SH-SY5Y (cell line): ENCODE data around the gene ARL6IP5.

Source experiments
- GATA2 ChIP-seq: IDR thresholded peaks from 2 replicates; pipeline ENCODE4 v1.6.1; 2011; ENCODE audit warnings: mild to moderate bottlenecking, low read depth, low read length
- GATA3 ChIP-seq: IDR thresholded peaks from 2 replicates; pipeline ENCODE4 v1.6.1; 2011; ENCODE audit warnings: low read depth, mild to moderate bottlenecking, low read length, moderate library complexity

The ARL6IP5 gene

GRCh38 chr3:69097407-69098086 is 12.8 kb downstream of the ARL6IP5 start:
- TF ChIP-seq GATA3: no peak
- TF ChIP-seq GATA2: no peak

- TF ChIP-seq GATA2: no peak
- TF ChIP-seq GATA3: no peak
Observed at GRCh38 chr3:69099576-69099975, 14.8 kb downstream of the ARL6IP5 start.

- TF ChIP-seq GATA3 (no peak), GATA2 (no peak)
Observed at GRCh38 chr3:69102384-69102783, 17.6 kb downstream of the ARL6IP5 start.

GRCh38 chr3:69103123-69103522 is 18.4 kb downstream of the ARL6IP5 start:
- TF ChIP-seq GATA3 (no peak), GATA2 (no peak)

- TF ChIP-seq GATA2 (no peak), GATA3 (no peak)
Observed at GRCh38 chr3:69104586-69104985, 19.8 kb downstream of the ARL6IP5 start.

GRCh38 chr3:69105320-69105719 is 20.6 kb downstream of the ARL6IP5 start:
- TF ChIP-seq GATA2 (no peak), GATA3 (no peak)

GRCh38 chr3:69107841-69108240 is 23.1 kb downstream of the ARL6IP5 start:
- no peak for TF ChIP-seq GATA3
- no peak for TF ChIP-seq GATA2

- TF ChIP-seq GATA3 (no peak), GATA2 (no peak)
Observed at GRCh38 chr3:69108811-69109210, 24.1 kb downstream of the ARL6IP5 start.

GRCh38 chr3:69110941-69111546 is 26.3 kb downstream of the ARL6IP5 start:
- TF ChIP-seq GATA2: no peak
- no peak for TF ChIP-seq GATA3

GRCh38 chr3:69113536-69113935 is 28.8 kb downstream of the ARL6IP5 start:
- no peak for TF ChIP-seq GATA3
- no peak for TF ChIP-seq GATA2

GRCh38 chr3:69115731-69116130 is 31.0 kb downstream of the ARL6IP5 start:
- TF ChIP-seq GATA3: no peak
- no peak for TF ChIP-seq GATA2

- no peak for TF ChIP-seq GATA2
- TF ChIP-seq GATA3: no peak
Observed at GRCh38 chr3:69116162-69116561, 31.4 kb downstream of the ARL6IP5 start.

GRCh38 chr3:69116897-69117296 is 32.2 kb downstream of the ARL6IP5 start:
- TF ChIP-seq GATA2 (no peak), GATA3 (no peak)

GRCh38 chr3:69118555-69118954 is 33.8 kb downstream of the ARL6IP5 start:
- TF ChIP-seq GATA3 (no peak), GATA2 (no peak)

GRCh38 chr3:69119138-69119537 is 34.4 kb downstream of the ARL6IP5 start:
- TF ChIP-seq GATA3: no peak
- no peak for TF ChIP-seq GATA2

GRCh38 chr3:69119681-69120080 is 34.9 kb downstream of the ARL6IP5 start:
- TF ChIP-seq GATA2: no peak
- no peak for TF ChIP-seq GATA3
